ENCODE results near the gene ARL2BP.

DNA sequence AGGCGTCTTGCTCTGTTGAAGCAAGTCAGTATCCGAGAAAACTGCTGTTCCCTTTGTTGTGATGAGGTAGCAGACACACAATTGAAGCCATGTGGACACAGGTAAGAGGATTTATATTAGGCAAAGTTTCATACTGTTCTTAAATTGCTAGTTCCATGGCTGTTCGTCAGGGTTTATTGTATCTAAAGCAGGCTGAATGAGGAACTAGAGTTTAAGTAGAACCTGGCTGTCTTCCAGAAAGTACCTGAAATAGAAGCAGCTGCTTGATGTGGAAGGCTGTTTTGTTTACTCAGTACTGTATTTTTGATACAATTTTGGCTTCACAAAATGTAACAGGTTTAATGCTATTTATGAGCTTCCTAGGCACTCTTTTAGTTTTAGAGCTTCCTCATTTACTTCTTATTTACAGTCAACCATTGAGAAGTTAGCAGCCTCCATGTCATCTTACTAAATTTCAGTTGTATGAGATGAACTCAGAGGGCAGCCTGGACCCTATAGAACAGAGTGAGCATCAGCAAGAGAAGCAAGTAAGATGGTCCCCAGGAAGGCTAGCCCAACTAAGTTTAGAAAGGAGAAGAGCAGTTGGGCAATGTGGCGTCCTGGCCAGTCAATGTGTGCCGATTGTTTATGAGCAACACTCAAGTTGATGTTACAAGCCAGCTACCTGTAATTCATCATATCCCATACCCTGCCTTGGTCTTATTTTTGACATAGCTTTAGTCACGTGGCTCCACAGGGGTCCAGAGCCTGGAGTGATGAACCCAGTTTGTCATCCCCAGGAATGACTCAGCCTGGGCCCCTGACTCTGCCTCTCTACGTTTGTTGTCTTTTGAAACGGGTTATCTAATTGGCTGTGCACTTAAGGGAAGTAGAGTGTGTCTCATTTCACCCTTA is 9.7 kb upstream of the ARL2BP start:
- no peak for TF ChIP-seq PAX5 (IDR thresholded peaks at IDR 0.05; ENCODE audit: borderline replicate concordance, low read depth, low read length)
- no peak for TF ChIP-seq EP300 (IDR thresholded peaks at IDR 0.05; ENCODE audit: borderline replicate concordance in 1 of 2, control insufficient read depth in 1 of 2, low read depth in 2 of 2, low read length in 2 of 2)
